ENCODE measurements around the gene TFB1M.

DNA sequence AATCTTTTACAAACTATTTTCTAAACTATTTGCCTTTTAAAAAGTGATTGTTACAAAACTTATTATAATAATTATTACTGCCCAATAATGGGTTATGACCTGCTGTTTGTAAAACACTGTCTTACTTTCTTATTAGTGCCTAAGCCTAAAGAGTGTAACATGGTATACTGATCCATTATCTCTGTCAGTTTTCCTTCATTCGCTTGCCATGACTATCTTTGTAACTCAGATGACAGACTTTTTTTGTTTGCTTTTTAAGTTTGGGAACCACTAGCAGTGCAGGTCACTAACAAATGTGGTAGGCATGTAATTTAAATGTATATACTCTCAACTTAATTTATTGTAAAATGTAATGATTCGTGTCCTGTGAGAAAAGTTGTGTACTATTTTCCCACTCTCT lies 9.9 kb upstream of the TFB1M start:
- TF ChIP-seq, protein P1, sequence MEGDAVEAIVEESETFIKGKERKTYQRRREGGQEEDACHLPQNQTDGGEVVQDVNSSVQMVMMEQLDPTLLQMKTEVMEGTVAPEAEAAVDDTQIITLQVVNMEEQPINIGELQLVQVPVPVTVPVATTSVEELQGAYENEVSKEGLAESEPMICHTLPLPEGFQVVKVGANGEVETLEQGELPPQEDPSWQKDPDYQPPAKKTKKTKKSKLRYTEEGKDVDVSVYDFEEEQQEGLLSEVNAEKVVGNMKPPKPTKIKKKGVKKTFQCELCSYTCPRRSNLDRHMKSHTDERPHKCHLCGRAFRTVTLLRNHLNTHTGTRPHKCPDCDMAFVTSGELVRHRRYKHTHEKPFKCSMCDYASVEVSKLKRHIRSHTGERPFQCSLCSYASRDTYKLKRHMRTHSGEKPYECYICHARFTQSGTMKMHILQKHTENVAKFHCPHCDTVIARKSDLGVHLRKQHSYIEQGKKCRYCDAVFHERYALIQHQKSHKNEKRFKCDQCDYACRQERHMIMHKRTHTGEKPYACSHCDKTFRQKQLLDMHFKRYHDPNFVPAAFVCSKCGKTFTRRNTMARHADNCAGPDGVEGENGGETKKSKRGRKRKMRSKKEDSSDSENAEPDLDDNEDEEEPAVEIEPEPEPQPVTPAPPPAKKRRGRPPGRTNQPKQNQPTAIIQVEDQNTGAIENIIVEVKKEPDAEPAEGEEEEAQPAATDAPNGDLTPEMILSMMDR (IDR thresholded peaks at IDR 0.05; ENCODE audit: poor library complexity) = no peak
- no peak for TF ChIP-seq EZH2 (IDR thresholded peaks at IDR 0.05; ENCODE audit: borderline replicate concordance)

Data from hepatocyte (in vitro differentiated cells).